Epithelial cell of proximal tubule (primary cell): ENCODE data around the gene C4orf46. TPM values are rescaled to one million over a fixed set of nuclear protein-coding genes. Genes with fewer than 3 reads are reported as not detected.

Source experiments
- DNase-seq: peaks from one replicate; pipeline ENCODE4 v3.0.0-alpha.2; 2011; ENCODE audit warnings: low read depth
- H3K4me3 ChIP-seq: 2 replicates; pipeline ENCODE4 v1.5.1; 2011; ENCODE audit warnings: low read depth, mild to moderate bottlenecking, low read length
- total RNA-seq: library from RNA; depleted of rRNA; stranded (reverse); fragments of >200 nt; gene quantifications from 2 replicates; pipeline ENCODE4 v1.2.3, GENCODE V29; 2015
- TF ChIP-seq, protein P1 (sequence below): conservative IDR thresholded peaks from 2 replicates; pipeline ENCODE4 v1.5.1; 2012; ENCODE audit warnings: low read depth, mild to moderate bottlenecking, low read length

The C4orf46 gene
- total RNA-seq, 1 donor from 2014 or later = 17.8 TPM

DNA sequence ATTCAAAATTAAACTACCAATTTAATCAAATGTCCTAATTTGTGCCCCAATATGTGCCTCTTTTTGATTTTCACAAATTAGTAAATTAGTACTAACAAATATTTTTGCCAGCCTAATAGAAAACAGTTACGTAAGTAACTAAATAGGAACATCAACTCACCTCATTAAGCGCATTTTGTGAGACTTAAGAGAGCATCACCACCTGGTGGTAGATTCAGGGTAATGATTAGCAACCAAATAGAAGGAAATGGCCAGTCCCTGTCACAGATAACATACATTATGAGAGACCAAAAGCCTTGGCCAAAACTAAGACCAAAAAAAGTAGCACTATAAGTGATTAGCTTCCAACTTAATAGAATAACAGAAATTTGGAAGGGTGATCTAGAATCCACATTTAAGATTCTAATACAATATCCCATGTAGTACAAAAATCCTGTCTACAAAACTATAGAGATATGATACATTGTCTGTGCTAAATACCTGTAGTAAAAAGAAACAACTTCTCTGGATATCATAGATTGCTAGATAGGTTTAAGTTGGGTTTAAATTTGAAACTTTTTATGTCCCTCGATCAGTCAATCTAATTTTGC is 46.7 kb downstream of the C4orf46 start:
- peak; percentile 3 for DNase-seq
- no peak overlapping the region for H3K4me3 ChIP-seq
- TF ChIP-seq, protein P1, sequence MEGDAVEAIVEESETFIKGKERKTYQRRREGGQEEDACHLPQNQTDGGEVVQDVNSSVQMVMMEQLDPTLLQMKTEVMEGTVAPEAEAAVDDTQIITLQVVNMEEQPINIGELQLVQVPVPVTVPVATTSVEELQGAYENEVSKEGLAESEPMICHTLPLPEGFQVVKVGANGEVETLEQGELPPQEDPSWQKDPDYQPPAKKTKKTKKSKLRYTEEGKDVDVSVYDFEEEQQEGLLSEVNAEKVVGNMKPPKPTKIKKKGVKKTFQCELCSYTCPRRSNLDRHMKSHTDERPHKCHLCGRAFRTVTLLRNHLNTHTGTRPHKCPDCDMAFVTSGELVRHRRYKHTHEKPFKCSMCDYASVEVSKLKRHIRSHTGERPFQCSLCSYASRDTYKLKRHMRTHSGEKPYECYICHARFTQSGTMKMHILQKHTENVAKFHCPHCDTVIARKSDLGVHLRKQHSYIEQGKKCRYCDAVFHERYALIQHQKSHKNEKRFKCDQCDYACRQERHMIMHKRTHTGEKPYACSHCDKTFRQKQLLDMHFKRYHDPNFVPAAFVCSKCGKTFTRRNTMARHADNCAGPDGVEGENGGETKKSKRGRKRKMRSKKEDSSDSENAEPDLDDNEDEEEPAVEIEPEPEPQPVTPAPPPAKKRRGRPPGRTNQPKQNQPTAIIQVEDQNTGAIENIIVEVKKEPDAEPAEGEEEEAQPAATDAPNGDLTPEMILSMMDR = peak; percentile 77

DNA sequence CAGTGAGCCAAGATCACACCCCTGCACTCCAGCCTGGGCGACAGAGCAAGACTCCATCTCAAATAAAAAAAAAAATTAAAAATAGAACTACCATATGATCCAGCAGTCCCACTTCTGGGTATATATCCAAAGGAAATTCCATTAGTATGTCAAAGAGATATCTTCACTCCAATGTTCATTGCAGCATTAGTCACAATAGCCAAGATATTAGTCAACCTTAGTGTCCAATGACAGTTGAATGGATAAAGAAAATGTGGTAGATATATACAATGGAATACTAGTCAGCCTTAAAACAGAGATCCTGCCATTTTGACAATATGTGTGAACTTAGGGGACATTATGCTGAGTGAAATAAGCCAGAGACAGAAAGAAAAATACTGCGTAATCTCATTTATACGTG is 49.4 kb downstream of the C4orf46 start:
- no peak overlapping the region for H3K4me3 ChIP-seq
- TF ChIP-seq, protein P1 = no peak
- no peak for DNase-seq

DNA sequence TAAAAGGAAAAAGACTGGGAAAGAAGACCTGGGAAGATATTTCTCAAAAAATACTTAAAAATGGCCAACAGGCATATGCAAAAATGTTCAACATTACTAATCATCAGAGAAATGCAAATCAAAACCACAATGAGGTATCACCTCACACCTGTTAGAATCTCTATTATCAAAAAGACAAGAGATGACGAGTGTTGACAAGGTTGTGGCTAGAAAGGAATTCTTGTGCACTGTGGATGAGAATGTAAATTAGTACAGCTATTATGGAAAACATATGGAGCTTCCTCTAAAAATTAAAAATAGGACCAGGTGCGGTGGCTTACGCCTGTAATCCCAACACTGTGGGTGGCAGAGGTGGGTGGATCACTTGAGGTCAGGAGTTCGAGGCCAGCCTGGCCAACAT is 50.0 kb downstream of the C4orf46 start:
- H3K4me3 ChIP-seq = no peak overlapping the region
- TF ChIP-seq, protein P1 = no peak
- no peak for DNase-seq

DNA sequence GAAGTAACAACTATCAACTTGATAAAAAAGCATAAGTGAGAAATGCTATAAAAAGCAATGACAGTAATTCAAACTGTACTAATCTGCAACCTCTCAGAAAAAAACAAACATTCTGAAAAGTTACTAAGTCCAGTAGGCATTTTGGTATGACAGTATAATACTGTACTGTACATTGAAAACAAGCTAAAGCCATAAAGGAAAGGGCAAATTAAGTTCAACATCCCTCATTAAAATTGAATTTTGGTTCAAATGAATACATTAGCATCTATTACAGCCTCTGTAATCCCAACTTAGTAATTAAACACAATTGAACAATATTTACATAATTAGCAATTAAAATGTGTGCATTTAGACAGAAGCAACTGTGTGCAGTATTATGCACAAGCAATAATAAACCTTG is 53.7 kb downstream of the C4orf46 start:
- TF ChIP-seq, protein P1 = no peak
- no peak overlapping the region for H3K4me3 ChIP-seq
- no peak for DNase-seq

Other genes with a start within 250 kb of the C4orf46 start
- gene RXFP1, start 150.0 kb downstream of the C4orf46 start, total RNA-seq = not detected in 2 replicates
- gene ETFDH, start 409 bp upstream of the C4orf46 start, total RNA-seq = 7.1 and 9.2 TPM in 2 replicates
- gene PPID, start 51.5 kb upstream of the C4orf46 start, total RNA-seq = 51.0 and 54.0 TPM in 2 replicates
- gene FNIP2, start 97.1 kb upstream of the C4orf46 start, total RNA-seq = 16.2 and 20.8 TPM in 2 replicates